Lower lobe of right lung (tissue), 2 donors: ENCODE results near the gene MUC5AC. TPM values are rescaled to one million over a fixed set of nuclear protein-coding genes. Genes with fewer than 3 reads are reported as not detected.
"Not testable (repeated sequence)": the region's sequence is repeated elsewhere in the genome, so short reads cannot be mapped to it uniquely, and the experiment has no call there.

ENCODE experiments used
- ATAC-seq, 2 donors: fragments of 200-7000 bp; cut with Tn5 transposase; one replicate each; pipeline ENCODE4 v1.9.1; 2020 to 2022; ENCODE audit warnings: mild to moderate bottlenecking in 2 of 2, moderate library complexity in 2 of 2
- DNase-seq: peaks from one replicate; pipeline ENCODE4 v3.0.0-alpha.2; 2020
- H3K27ac ChIP-seq: fragments of 200-600 bp; one replicate; pipeline ENCODE4 v1.8.0; 2022
- H3K27me3 ChIP-seq: fragments of 200-600 bp; one replicate; pipeline ENCODE4 v1.8.0; 2022; ENCODE audit warnings: low read depth
- H3K36me3 ChIP-seq: fragments of 200-600 bp; one replicate; pipeline ENCODE4 v1.8.0; 2022; ENCODE audit warnings: mild to moderate bottlenecking
- H3K4me1 ChIP-seq: fragments of 200-600 bp; one replicate; pipeline ENCODE4 v1.8.0; 2022
- H3K4me3 ChIP-seq: fragments of 200-600 bp; one replicate; pipeline ENCODE4 v1.8.0; 2022; ENCODE audit warnings: mild to moderate bottlenecking
- H3K9me3 ChIP-seq: fragments of 200-600 bp; one replicate; pipeline ENCODE4 v1.8.0; 2022
- intact Hi-C: fragments of 100-400 bp; cut with DNase I; formaldehyde crosslinking; loops from one replicate; pipeline ENCODE4 v1.11.0; 2022
- total RNA-seq: library from RNA; stranded (reverse); fragmentation: NEBNext Ultra II Directional; extraction: Animal tissue kit (Norgen Biotek cat#: 25700); gene quantifications from one replicate; pipeline ENCODE4 v1.2.1, GENCODE V29; 2021
- TF ChIP-seq, protein P1 (sequence below): fragments of 200-600 bp; IDR thresholded peaks from one replicate; pipeline ENCODE4 v1.8.0; 2022; ENCODE audit warnings: antibody characterized with exemption, mild to moderate bottlenecking
- donor health status: DM: no; HTN: yes; CAD: no; lungs with severe emphysema.

Gene MUC5AC
- total RNA-seq, 1 donor from 2014 or later = 0.35 TPM

GRCh38 chr11:1161410-1162137, 3.8 kb downstream of the MUC5AC start:
- TF ChIP-seq, protein P1, sequence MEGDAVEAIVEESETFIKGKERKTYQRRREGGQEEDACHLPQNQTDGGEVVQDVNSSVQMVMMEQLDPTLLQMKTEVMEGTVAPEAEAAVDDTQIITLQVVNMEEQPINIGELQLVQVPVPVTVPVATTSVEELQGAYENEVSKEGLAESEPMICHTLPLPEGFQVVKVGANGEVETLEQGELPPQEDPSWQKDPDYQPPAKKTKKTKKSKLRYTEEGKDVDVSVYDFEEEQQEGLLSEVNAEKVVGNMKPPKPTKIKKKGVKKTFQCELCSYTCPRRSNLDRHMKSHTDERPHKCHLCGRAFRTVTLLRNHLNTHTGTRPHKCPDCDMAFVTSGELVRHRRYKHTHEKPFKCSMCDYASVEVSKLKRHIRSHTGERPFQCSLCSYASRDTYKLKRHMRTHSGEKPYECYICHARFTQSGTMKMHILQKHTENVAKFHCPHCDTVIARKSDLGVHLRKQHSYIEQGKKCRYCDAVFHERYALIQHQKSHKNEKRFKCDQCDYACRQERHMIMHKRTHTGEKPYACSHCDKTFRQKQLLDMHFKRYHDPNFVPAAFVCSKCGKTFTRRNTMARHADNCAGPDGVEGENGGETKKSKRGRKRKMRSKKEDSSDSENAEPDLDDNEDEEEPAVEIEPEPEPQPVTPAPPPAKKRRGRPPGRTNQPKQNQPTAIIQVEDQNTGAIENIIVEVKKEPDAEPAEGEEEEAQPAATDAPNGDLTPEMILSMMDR = no peak
- Histone ChIP-seq H3K4me3 (no peak overlapping the region), H3K9me3 (no peaks in the 10 kb centered on the region), H3K27me3 (peaks cover 20% of the 10 kb centered on the region), H3K4me1 (no peaks in the 10 kb centered on the region), H3K36me3 (no peaks in the 10 kb centered on the region), H3K27ac (no peak overlapping the region)
- intact Hi-C loops = no loop called here
- ATAC-seq (no peak), DNase-seq (no peak)

- no peaks in the 10 kb centered on the region for H3K36me3 ChIP-seq
- no peak overlapping the region for H3K27ac ChIP-seq
- H3K27me3 ChIP-seq = peaks cover 20% of the 10 kb centered on the region
- intact Hi-C loops = no loop called here
- H3K4me3 ChIP-seq = no peak overlapping the region
- DNase-seq (no peak), ATAC-seq (no peak)
- H3K9me3 ChIP-seq = no peaks in the 10 kb centered on the region
- TF ChIP-seq, protein P1 = no peak
- H3K4me1 ChIP-seq = no peaks in the 10 kb centered on the region
These were observed 4.4 kb downstream of the MUC5AC start for GRCh38 chr11:1162138-1162475.

DNA sequence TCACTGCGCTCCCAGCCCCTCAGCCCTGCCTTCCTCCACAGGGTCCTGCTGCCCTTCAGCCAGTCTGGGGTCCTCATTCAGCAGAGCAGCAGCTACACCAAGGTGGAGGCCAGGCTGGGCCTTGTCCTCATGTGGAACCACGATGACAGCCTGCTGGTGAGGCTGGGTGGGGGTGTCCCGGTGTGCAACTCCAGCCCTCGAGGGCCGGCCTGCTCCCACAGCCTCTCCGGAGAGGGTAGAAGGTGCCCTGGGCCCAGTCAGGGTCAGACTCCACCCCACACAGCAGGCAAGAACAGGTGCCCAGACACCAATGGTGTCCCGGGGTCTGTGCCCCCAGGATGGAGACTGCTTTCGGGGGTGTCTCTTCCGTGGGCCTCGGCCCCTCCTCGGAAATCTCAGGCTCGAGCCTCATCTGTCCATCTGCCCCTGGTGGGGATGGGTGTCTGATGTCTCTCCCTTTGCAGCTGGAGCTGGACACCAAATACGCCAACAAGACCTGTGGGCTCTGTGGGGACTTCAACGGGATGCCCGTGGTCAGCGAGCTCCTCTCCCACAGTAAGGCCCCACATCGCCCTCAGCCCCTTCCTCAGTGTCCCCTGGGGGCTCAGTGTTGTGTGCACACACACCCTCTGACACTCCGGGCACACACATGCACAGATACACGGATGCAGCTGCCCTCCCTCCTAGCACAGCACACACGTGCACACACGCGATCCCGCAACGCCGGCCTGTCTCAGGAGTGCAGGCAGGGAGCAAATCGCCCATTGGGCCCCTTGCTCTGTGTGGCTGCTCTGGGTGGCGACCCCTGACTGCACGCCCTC, 4.9 kb downstream of the MUC5AC start:
- TF ChIP-seq, protein P1 = no peak
- intact Hi-C loops = no loop called here
- Histone ChIP-seq H3K27ac (no peak overlapping the region), H3K27me3 (peaks cover 20% of the 10 kb centered on the region), H3K36me3 (no peaks in the 10 kb centered on the region), H3K4me1 (no peaks in the 10 kb centered on the region), H3K4me3 (no peak overlapping the region), H3K9me3 (no peaks in the 10 kb centered on the region)
- DNase-seq (no peak), ATAC-seq (peak in 1 of 2 donors; percentile 5)

- H3K9me3 ChIP-seq = no peaks in the 10 kb centered on the region
- H3K27me3 ChIP-seq = peaks cover 20% of the 10 kb centered on the region
- TF ChIP-seq, protein P1 = no peak
- no peak overlapping the region for H3K27ac ChIP-seq
- intact Hi-C loops = no loop called here
- no peak for ATAC-seq
- H3K4me1 ChIP-seq = no peaks in the 10 kb centered on the region
- no peaks in the 10 kb centered on the region for H3K36me3 ChIP-seq
- H3K4me3 ChIP-seq = no peak overlapping the region
- no peak for DNase-seq
These were observed 5.7 kb downstream of the MUC5AC start for GRCh38 chr11:1163321-1163910.

DNA sequence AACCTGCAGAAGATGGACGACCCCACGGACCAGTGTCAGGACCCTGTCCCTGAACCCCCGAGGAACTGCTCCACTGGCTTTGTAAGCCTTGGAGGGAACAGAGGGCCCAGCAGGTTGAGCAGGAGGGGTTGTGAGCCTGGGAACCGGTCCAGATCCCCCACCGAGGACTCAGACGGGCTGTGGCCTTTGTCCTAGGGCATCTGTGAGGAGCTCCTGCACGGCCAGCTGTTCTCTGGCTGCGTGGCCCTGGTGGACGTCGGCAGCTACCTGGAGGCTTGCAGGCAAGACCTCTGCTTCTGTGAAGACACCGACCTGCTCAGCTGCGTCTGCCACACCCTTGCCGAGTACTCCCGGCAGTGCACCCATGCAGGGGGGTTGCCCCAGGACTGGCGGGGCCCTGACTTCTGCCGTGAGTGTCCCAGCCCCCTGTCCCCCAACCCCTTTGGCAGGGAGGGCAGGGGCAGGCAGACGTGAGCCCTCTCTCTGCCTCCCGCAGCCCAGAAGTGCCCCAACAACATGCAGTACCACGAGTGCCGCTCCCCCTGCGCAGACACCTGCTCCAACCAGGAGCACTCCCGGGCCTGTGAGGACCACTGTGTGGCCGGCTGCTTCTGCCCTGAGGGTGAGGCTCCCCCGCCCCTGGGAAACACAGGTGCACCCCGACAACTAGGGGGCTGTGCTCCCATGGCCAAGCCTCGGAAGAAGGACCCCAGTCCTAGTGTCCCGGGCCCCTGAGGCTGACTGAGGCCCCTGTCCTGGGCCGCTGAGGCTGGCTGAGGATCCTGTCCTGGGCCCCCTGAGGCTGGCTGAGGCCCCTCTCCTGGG, 6.4 kb downstream of the MUC5AC start:
- Histone ChIP-seq H3K9me3 (no peaks in the 10 kb centered on the region), H3K36me3 (no peaks in the 10 kb centered on the region), H3K27ac (no peak overlapping the region), H3K4me3 (no peak overlapping the region), H3K27me3 (peaks cover 20% of the 10 kb centered on the region), H3K4me1 (no peaks in the 10 kb centered on the region)
- ATAC-seq = no peak
- TF ChIP-seq, protein P1 = no peak
- no peak for DNase-seq
- intact Hi-C loops = no loop called here

GRCh38 chr11:1164779-1165255, 7.1 kb downstream of the MUC5AC start:
- H3K4me1 ChIP-seq, H3K4me3 ChIP-seq, ATAC-seq, DNase-seq, H3K9me3 ChIP-seq, H3K27ac ChIP-seq, intact Hi-C loops, H3K36me3 ChIP-seq: not testable (repeated sequence)
- peaks cover 20% of the 10 kb centered on the region for H3K27me3 ChIP-seq
